HCT116 (cell line): ENCODE measurements around the gene ERGIC1. TPM values are rescaled to one million over a fixed set of nuclear protein-coding genes. Genes with fewer than 3 reads are reported as not detected.

Source experiments
- ATAC-seq: fragments of 200-7000 bp; cut with Tn5 transposase; 2 replicates; pipeline ENCODE4 v1.9.1; 2020; ENCODE audit warnings: mild to moderate bottlenecking, moderate library complexity
- BruUV-seq: library from RNA; stranded (reverse); fragments of 400-500 nt; replicated peaks from 2 replicates; lab custom pipeline; 2021; lab: Mats Ljungman, UMichigan
- CTCF ChIA-PET: fragments of 300-600 bp; sonication (Branson Sonifier 250); formaldehyde crosslinking; loops from one replicate; lab custom pipeline; 2021; ENCODE audit warnings: antibody characterized with exemption; lab: Charles Lee
- POLR2A ChIA-PET: fragments of 300-600, 350-600 bp; sonication (Branson Sonifier 250); formaldehyde crosslinking; loops from one replicate; lab custom pipeline; 2021; ENCODE audit warnings: antibody characterized with exemption; lab: Charles Lee
- RAD21 ChIA-PET, 2 experiments: fragments of 300-600 bp; sonication (Branson Sonifier 250); formaldehyde crosslinking; loops; one replicate each; lab custom pipeline; 2023; ENCODE audit warnings: low total read pairs in 2 of 2; ENCODE audit not compliant: uncharacterized antibody in 2 of 2, unreplicated experiment in 2 of 2, low non-redundant PET in 1 of 2; lab: Charles Lee
- DNase-seq: peaks from one replicate; pipeline ENCODE4 v3.0.0-alpha.2; 2010; ENCODE audit warnings: low read depth, low spot score
- H2AFZ ChIP-seq: fragments of 200-600 bp; shearing (Covaris generic), sonication (generic); 2 replicates; pipeline ENCODE4 v1.6.1; 2017; ENCODE audit warnings: low read depth, mixed run types, mixed read lengths, antibody characterized with exemption, low read length; ENCODE audit not compliant: poor library complexity, severe bottlenecking
- H3K27ac ChIP-seq: 2 replicates; pipeline ENCODE4 v1.5.1; 2012; ENCODE audit warnings: low read depth, low read length
- H3K27me3 ChIP-seq: fragments of 200-600 bp; sonication (generic); 2 replicates; pipeline ENCODE4 v1.6.1; 2016; ENCODE audit warnings: mixed run types, low read length, mixed read lengths; ENCODE audit not compliant: insufficient read depth
- H3K36me3 ChIP-seq, 2 experiments: fragments of 200-500 bp in 1 of 2; fragments of 200-600 bp in 1 of 2; sonication (Bioruptor generic) in 1 of 2; sonication (generic) in 1 of 2; 2 replicates each; pipeline versions ENCODE4 v1.5.1 to v1.6.1; 2014 to 2016; ENCODE audit warnings: low read length in 2 of 2, inconsistent platforms in 1 of 2, mixed read lengths in 1 of 2, mixed run types in 1 of 2; ENCODE audit not compliant: insufficient read depth in 2 of 2, control insufficient read depth in 1 of 2
- H3K4me1 ChIP-seq, 2 experiments: fragments of 200-600 bp in 1 of 2; sonication (generic) in 1 of 2; 2 replicates each; pipeline versions ENCODE4 v1.5.1 to v1.6.1; 2012 to 2017; ENCODE audit warnings: low read length in 2 of 2, inconsistent platforms in 1 of 2, mild to moderate bottlenecking in 1 of 2, mixed read lengths in 1 of 2, mixed run types in 1 of 2, moderate library complexity in 1 of 2; ENCODE audit not compliant: insufficient read depth in 2 of 2, control insufficient read depth in 1 of 2
- H3K4me2 ChIP-seq: fragments of 200-600 bp; sonication (generic); 2 replicates; pipeline ENCODE4 v1.6.1; 2017; ENCODE audit warnings: mixed run types, low read length, mixed read lengths
- H3K4me3 ChIP-seq, 2 experiments: fragments of 200-600 bp in 1 of 2; sonication (generic) in 1 of 2; replicated peaks in 1 of 2; 2 replicates each; pipeline ENCODE4 v1.5.1; 2011 to 2016; ENCODE audit warnings: low read length in 2 of 2, control low read depth in 1 of 2, low read depth in 1 of 2, mild to moderate bottlenecking in 1 of 2, mixed read lengths in 1 of 2, mixed run types in 1 of 2
- H3K79me2 ChIP-seq: fragments of 200-600 bp; sonication (generic); 2 replicates; pipeline ENCODE4 v1.6.1; 2017; ENCODE audit warnings: mild to moderate bottlenecking, mixed run types, low read length, moderate library complexity, mixed read lengths; ENCODE audit not compliant: insufficient read depth
- H3K9ac ChIP-seq: fragments of 200-600 bp; sonication (generic); 2 replicates; pipeline ENCODE4 v1.6.1; 2016; ENCODE audit warnings: low read length, mixed read lengths
- H3K9me2 ChIP-seq: fragments of 200-600 bp; sonication (generic), shearing (Covaris generic); 2 replicates; pipeline ENCODE4 v1.6.1; 2017; ENCODE audit warnings: mixed run types, mild to moderate bottlenecking, moderate library complexity; ENCODE audit not compliant: insufficient read depth
- H3K9me3 ChIP-seq, 2 experiments: fragments of 200-500 bp in 1 of 2; fragments of 200-600 bp in 1 of 2; sonication (Bioruptor generic) in 1 of 2; sonication (generic) in 1 of 2; 2 replicates each; pipeline ENCODE4 v1.6.1; 2014 to 2017; ENCODE audit warnings: low read length in 2 of 2, mixed read lengths in 2 of 2, inconsistent platforms in 1 of 2, low read depth in 1 of 2, mild to moderate bottlenecking in 1 of 2, mixed run types in 1 of 2, moderate library complexity in 1 of 2; ENCODE audit not compliant: control insufficient read depth in 1 of 2, insufficient read depth in 1 of 2
- H4K20me1 ChIP-seq: fragments of 200-600 bp; sonication (generic), shearing (Covaris generic); 2 replicates; pipeline ENCODE4 v1.6.1; 2017; ENCODE audit warnings: mixed run types, mild to moderate bottlenecking, moderate library complexity; ENCODE audit not compliant: insufficient read depth
- CBX3 ChIP-seq: IDR thresholded peaks from 2 replicates; pipeline ENCODE4 v1.6.1; 2012; ENCODE audit warnings: low read depth
- EZH2 ChIP-seq: fragments of 200-600 bp; sonication (generic); IDR thresholded peaks from 2 replicates; pipeline ENCODE4 v1.6.1; 2017; ENCODE audit warnings: antibody characterized with exemption, mixed run types
- FOSL1 ChIP-seq: IDR thresholded peaks from 2 replicates; pipeline ENCODE4 v1.6.1; 2012; ENCODE audit warnings: low read depth
- JUND ChIP-seq: IDR thresholded peaks from 2 replicates; pipeline ENCODE4 v1.6.1; 2012
- POLR2AphosphoS5 ChIP-seq: IDR thresholded peaks from 2 replicates; pipeline ENCODE4 v1.6.1; 2011; ENCODE audit warnings: mild to moderate bottlenecking, low read depth, low read length, moderate library complexity
- RAD21 ChIP-seq: IDR thresholded peaks from 2 replicates; pipeline ENCODE4 v1.6.1; 2012; ENCODE audit warnings: low read depth, mild to moderate bottlenecking
- SIN3A ChIP-seq: IDR thresholded peaks from 2 replicates; pipeline ENCODE4 v1.6.1; 2012; ENCODE audit warnings: low read depth
- SP1 ChIP-seq: IDR thresholded peaks from 2 replicates; pipeline ENCODE4 v1.6.1; 2012; ENCODE audit warnings: low read depth
- SRF ChIP-seq: IDR thresholded peaks from 2 replicates; pipeline ENCODE4 v1.6.1; 2012; ENCODE audit warnings: low read depth
- YY1 ChIP-seq: IDR thresholded peaks from 2 replicates; pipeline ENCODE4 v1.6.1; 2011; ENCODE audit warnings: low read length, low read depth, moderate library complexity, mild to moderate bottlenecking; ENCODE audit not compliant: insufficient replicate concordance; ENCODE audit errors: extremely low read depth
- ZBTB33 ChIP-seq: IDR thresholded peaks from 2 replicates; pipeline ENCODE4 v1.6.1; 2011; ENCODE audit warnings: mild to moderate bottlenecking, low read length, moderate library complexity; ENCODE audit not compliant: insufficient replicate concordance; ENCODE audit errors: extremely low read depth
- ZFX ChIP-seq: fragments of 450-650 bp; IDR thresholded peaks from 2 replicates; pipeline ENCODE4 v1.6.1; 2017
- ZNF274 ChIP-seq: fragments of 200-500 bp; sonication (Bioruptor generic); IDR thresholded peaks from 2 replicates; pipeline ENCODE4 v1.6.1; 2014; ENCODE audit warnings: mild to moderate bottlenecking, low read depth, low read length, inconsistent platforms
- intact Hi-C: fragments of 100-400 bp; cut with micrococcal nuclease; formaldehyde crosslinking; loops from 2 replicates; pipeline ENCODE4 v1.10.0; 2022
- total RNA-seq: library from RNA; stranded (reverse); gene quantifications from one replicate; pipeline ENCODE4 v1.2.1, GENCODE V29; 2021; ENCODE audit not compliant: unreplicated experiment
- TF ChIP-seq, protein P1 (sequence below): IDR thresholded peaks from 2 replicates; pipeline ENCODE4 v1.6.1; 2012

Gene ERGIC1
- total RNA-seq, 1 experiment from 2014 or later = 73.3 TPM

DNA sequence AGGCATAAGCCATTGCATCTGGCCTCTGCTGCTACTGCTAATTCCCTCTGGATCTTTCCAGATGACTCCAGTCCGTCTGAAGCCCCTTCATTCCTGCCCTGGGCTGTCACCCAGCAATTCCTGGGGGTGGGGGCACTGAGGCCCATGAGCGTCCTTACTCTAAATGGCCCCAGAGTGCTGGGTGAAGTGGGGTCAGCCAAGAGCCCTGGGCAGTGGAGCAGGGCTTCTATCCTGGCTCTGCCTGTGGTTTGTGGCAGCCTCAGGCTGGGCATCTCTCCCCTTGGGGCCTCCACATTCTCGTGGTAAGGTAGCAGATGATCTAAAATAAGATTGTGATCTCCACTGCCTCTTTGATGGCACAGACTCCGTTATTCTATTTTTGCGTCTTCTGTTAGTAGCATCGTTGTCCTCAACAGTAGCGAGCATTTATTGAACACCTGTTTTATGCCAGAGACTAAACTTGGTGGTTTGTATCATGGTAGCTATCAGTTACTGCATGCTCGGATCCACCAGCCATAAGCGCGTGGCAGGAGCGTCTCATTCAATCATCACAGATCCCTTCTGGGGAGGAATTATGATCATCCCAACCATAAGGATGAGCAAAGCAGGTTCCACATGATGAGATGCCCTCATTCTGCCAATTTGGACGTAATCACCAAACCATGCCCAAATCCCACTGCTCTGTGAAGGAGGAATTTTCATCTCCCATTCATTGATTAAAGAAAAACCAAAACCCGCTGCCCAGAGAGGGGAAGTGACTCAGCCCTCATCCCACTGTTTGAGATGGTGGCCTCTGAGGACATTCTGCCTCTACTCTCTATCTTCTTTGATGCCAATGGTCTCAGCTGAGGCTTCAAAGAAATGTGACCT, 41.1 kb upstream of the ERGIC1 start:
- Histone ChIP-seq H3K27ac (no peak overlapping the region), H3K4me1 (peaks cover 3 to 26% of the 10 kb centered on the region in 2 experiments; a peak in 2 of 4 replicates), H3K9me3 (no peaks in the 10 kb centered on the region), H3K9ac (no peak overlapping the region), H2AFZ (no peak overlapping the region), H3K36me3 (no peaks in the 10 kb centered on the region)
- RAD21 ChIA-PET = no interaction called here
- CTCF ChIA-PET = interaction anchor here (1.0 kb wide), 1 partner anchor 76 kb away, joined by 3 read pairs; no protein-coding TSS in a partner anchor
- no peak for DNase-seq
- no peak for ATAC-seq
- BruUV-seq = no TSS peak
- intact Hi-C loops = no loop called here
- POLR2A ChIA-PET = interaction anchor here (0.7 kb wide), 1 partner anchor 12 kb away, joined by 3 read pairs; no protein-coding TSS in a partner anchor
- TF ChIP-seq EZH2 (no peak), SIN3A (no peak), JUND (no peak), ZFX (no peak), POLR2AphosphoS5 (no peak)
- TF ChIP-seq, all 23 proteins: peak for 0
- Histone ChIP-seq H3K4me3 (no peak overlapping the region), H4K20me1 (no peaks in the 10 kb centered on the region), H3K79me2 (no peaks in the 10 kb centered on the region), H3K4me2 (no peak overlapping the region), H3K9me2 (no peaks in the 10 kb centered on the region), H3K27me3 (no peaks in the 10 kb centered on the region)

DNA sequence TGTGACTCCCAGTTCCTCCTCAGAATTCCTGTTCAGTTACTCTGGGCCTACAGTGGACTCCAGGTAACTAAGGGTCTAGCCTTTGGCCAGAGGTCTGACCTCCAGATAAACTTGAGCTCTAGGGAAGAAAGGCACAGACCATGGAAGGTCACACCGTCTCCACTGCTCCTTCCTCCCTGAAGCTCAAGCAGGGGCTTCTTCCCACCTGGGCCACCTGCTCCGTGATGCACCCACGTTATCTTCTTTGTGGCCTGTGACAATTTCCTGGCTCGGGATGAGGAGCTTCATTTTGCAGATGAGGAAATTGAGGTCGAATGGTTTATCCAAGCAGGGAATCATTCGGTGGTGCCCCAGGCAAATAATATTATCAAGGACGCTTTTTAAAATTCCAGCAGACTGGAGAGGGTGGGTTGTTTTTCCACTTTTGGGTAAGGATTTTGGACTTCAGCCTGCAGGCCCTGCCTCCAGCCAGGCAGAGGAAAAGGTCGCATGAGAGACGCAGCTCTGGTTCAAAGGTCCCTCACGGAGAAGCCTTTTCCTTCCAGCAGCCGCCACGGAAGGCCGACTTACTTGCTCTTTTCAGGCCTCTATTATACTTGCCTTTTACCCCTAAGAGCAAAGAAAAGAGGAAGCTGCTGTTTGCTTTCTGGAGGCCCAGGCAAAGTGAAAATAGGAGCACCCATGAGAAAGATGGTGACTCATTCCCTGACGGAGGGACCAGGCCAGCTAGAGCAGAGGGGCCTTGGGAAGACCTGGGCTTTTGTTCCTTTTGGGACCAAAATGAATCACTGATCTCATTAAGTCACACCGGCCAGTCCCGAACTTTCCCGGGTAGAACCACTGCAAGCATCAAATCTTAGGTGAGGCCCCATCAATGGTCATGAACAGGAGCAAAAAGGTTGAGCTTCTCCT, 40.2 kb upstream of the ERGIC1 start:
- ATAC-seq = no peak
- Histone ChIP-seq H3K36me3 (no peaks in the 10 kb centered on the region), H3K79me2 (no peaks in the 10 kb centered on the region), H4K20me1 (no peaks in the 10 kb centered on the region), H3K9me2 (no peaks in the 10 kb centered on the region), H3K9me3 (no peaks in the 10 kb centered on the region), H3K27ac (no peak overlapping the region), H3K27me3 (no peaks in the 10 kb centered on the region), H3K4me2 (no peak overlapping the region), H3K9ac (no peak overlapping the region), H3K4me3 (no peak overlapping the region), H2AFZ (no peak overlapping the region), H3K4me1 (peaks cover 3 to 34% of the 10 kb centered on the region in 2 experiments; a peak in 3 of 4 replicates)
- intact Hi-C loops = no loop called here
- no TSS peak for BruUV-seq
- ChIA-PET RAD21 (no interaction called here), POLR2A (interaction anchor here (1.2 kb wide), 1 partner anchor 22 kb away, joined by 3 read pairs; no protein-coding TSS in a partner anchor), CTCF (no interaction called here)
- no peak for TF ChIP-seq ZBTB33
- no peak for TF ChIP-seq FOSL1
- no peak for TF ChIP-seq CBX3
- no peak for TF ChIP-seq SIN3A
- TF ChIP-seq, protein P1, sequence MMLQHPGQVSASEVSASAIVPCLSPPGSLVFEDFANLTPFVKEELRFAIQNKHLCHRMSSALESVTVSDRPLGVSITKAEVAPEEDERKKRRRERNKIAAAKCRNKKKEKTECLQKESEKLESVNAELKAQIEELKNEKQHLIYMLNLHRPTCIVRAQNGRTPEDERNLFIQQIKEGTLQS = no peak
- no peak for TF ChIP-seq SRF
- TF ChIP-seq SP1 = no peak
- TF ChIP-seq RAD21 = no peak
- TF ChIP-seq ZFX = no peak
- TF ChIP-seq YY1 = no peak
- TF ChIP-seq ZNF274 = no peak
- DNase-seq = no peak
